Fibroblast of mammary gland (primary cell): ENCODE measurements around the gene IPO13.
A peak's percentile ranks its signal among the peaks of the same experiment; 100 is the strongest.

Source experiments
- DNase-seq: peaks from one replicate; pipeline ENCODE4 v3.0.0-alpha.2; 2010; ENCODE audit warnings: low read depth
- H3K4me3 ChIP-seq: 2 replicates; pipeline ENCODE4 v1.5.1; 2011; ENCODE audit warnings: low read depth, mild to moderate bottlenecking, low read length, moderate library complexity; ENCODE audit not compliant: control insufficient read depth
- CTCF ChIP-seq: conservative IDR thresholded peaks from 2 replicates; pipeline ENCODE4 v1.5.1; 2011; ENCODE audit warnings: low read depth, low read length, inconsistent platforms; ENCODE audit not compliant: control insufficient read depth, insufficient read depth

The IPO13 gene

DNA sequence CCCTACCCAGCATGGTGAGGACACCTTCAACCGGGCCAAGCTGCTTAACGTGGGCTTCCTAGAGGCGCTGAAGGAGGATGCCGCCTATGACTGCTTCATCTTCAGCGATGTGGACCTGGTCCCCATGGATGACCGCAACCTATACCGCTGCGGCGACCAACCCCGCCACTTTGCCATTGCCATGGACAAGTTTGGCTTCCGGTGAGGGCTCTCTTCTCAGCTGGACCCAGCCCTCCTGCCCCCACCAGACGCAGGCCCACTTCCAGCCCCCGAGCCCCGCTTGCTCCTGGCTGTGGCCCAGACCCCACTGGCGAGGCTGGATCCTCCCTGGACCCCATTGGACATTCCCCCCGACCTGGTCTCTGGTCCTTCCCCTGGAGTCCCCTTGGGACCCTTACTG lies 38.1 kb downstream of the IPO13 start:
- no peak for DNase-seq
- no peak overlapping the region for H3K4me3 ChIP-seq
- no peak for TF ChIP-seq CTCF

DNA sequence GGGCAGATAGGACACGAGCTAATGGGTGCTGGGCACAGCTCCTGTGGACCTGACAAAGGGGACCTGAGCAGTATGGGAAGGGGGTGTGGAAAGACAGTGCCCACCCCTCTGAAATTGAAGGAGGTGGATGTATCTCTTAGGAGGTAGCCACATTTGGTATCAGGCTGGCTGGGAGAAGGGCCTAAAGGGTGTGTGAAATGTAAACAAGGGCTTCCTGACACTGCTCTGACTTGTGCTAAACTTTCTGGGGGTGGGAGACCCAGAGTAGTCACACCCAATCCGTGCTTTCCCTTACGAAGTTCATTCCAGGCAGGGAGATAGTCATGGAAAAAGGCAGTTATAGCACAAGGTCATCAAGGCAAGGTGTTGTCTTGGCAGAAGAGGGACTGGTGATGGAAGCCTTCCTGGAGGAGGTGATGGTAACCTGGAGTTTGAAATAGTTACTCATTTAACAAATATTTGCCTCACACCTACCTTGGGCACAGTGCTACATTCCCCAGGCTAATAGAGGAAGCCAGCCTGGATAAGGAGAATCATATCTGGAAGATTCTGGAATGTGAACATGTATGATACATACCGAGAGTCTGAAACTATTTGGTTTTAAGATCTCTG lies 39.3 kb downstream of the IPO13 start:
- H3K4me3 ChIP-seq, result no peak overlapping the region
- TF ChIP-seq CTCF, result no peak
- DNase-seq, result no peak

DNA sequence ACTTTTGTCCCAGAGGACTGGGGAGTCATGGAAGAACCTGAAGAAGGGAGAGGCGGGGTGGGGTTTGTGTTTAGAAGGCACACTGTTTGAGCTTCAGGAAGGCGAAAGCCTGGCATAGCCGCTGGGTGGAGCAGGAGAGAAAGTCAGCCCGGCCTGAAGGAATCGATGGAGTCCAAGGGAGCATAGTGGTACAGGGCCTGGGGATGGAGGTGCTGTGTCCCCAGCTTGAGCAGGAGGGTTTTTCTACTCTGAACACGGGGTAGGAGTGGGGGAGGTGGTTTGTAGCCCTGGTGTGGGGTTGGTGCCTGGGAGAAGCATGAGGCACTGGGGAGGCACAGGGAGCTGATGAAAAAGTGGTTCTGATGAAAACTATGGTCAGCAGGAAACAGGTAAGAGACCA lies 40.0 kb downstream of the IPO13 start:
- TF ChIP-seq CTCF, result no peak
- DNase-seq, result no peak
- H3K4me3 ChIP-seq, result no peak overlapping the region

GRCh38 chr1:43987159-43987902 lies 40.6 kb downstream of the IPO13 start:
- no peak for DNase-seq
- no peak overlapping the region for H3K4me3 ChIP-seq
- no peak for TF ChIP-seq CTCF

- no peak for DNase-seq
- TF ChIP-seq CTCF, result peak; percentile 6
- H3K4me3 ChIP-seq, result peak overlapping the region; percentile 64
Observed at GRCh38 chr1:43990271-43991199, 43.8 kb downstream of the IPO13 start.

DNA sequence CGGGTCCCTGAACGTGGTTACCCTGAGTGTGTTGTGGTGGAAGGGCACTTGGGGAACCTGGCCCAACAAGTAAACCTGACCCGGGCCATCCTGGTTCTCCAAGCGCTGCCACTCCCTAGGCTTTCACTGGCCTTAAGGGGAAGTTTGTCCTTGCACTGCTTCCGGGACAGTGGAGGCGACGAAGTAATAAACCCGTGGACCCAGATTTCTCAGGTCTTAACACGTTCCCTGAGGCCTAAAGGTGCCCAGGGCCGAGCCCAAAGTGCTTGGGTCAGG lies 44.4 kb downstream of the IPO13 start:
- DNase-seq, result no peak
- H3K4me3 ChIP-seq, result peak overlapping the region; percentile 64
- TF ChIP-seq CTCF, result no peak
